Type B pancreatic cell (in vitro differentiated cells): Measurements from ENCODE around the gene XPO5. TPM values are rescaled to one million over a fixed set of nuclear protein-coding genes. Genes with fewer than 3 reads are reported as not detected.

Experiments
- DNase-seq: peaks from one replicate; pipeline ENCODE4 v3.0.0; 2021; ENCODE audit warnings: mixed read lengths; ENCODE audit not compliant: unreplicated experiment; ENCODE audit errors: extremely low spot score
- H3K27ac Mint-ChIP-seq: 2 replicates; pipeline ENCODE4 v1.8.0; 2021; ENCODE audit warnings: mild to moderate bottlenecking, mixed read lengths
- H3K27me3 Mint-ChIP-seq: 2 replicates; pipeline ENCODE4 v1.8.0; 2021; ENCODE audit warnings: mixed read lengths
- H3K36me3 Mint-ChIP-seq: 2 replicates; pipeline ENCODE4 v1.8.0; 2021; ENCODE audit warnings: mixed read lengths
- H3K4me1 Mint-ChIP-seq: one replicate; pipeline ENCODE4 v1.8.0; 2021; ENCODE audit warnings: mixed read lengths; ENCODE audit not compliant: unreplicated experiment
- H3K4me3 Mint-ChIP-seq: 2 replicates; pipeline ENCODE4 v1.8.0; 2021; ENCODE audit warnings: mild to moderate bottlenecking, mixed read lengths
- H3K9me3 Mint-ChIP-seq: 2 replicates; pipeline ENCODE4 v1.8.0; 2021; ENCODE audit warnings: mixed read lengths
- total RNA-seq: library from RNA; stranded (reverse); gene quantifications from 2 replicates; pipeline ENCODE4 v1.2.1, GENCODE V29; 2021; ENCODE audit warnings: low replicate concordance
- TF ChIP-seq, protein P1 (sequence below): fragments of 200-600 bp; sonication (generic); conservative IDR thresholded peaks from 2 replicates; pipeline ENCODE4 v1.5.0; 2021; ENCODE audit warnings: antibody characterized with exemption, mild to moderate bottlenecking

XPO5 gene
- total RNA-seq, 1 donor from 2014 or later: 61.1 TPM

- peaks cover 21% of the 10 kb centered on the region for H3K36me3 Mint-ChIP-seq
- TF ChIP-seq, protein P1, sequence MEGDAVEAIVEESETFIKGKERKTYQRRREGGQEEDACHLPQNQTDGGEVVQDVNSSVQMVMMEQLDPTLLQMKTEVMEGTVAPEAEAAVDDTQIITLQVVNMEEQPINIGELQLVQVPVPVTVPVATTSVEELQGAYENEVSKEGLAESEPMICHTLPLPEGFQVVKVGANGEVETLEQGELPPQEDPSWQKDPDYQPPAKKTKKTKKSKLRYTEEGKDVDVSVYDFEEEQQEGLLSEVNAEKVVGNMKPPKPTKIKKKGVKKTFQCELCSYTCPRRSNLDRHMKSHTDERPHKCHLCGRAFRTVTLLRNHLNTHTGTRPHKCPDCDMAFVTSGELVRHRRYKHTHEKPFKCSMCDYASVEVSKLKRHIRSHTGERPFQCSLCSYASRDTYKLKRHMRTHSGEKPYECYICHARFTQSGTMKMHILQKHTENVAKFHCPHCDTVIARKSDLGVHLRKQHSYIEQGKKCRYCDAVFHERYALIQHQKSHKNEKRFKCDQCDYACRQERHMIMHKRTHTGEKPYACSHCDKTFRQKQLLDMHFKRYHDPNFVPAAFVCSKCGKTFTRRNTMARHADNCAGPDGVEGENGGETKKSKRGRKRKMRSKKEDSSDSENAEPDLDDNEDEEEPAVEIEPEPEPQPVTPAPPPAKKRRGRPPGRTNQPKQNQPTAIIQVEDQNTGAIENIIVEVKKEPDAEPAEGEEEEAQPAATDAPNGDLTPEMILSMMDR: no peak
- no peaks in the 10 kb centered on the region for H3K27me3 Mint-ChIP-seq
- H3K4me3 Mint-ChIP-seq: no peak overlapping the region
- no peak for DNase-seq
- H3K9me3 Mint-ChIP-seq: no peaks in the 10 kb centered on the region
- peaks cover 2% of the 10 kb centered on the region for H3K4me1 Mint-ChIP-seq
- no peak overlapping the region for H3K27ac Mint-ChIP-seq
Measured at GRCh38 chr6:43621836-43622180, 46.0 kb upstream of the XPO5 start.

DNA sequence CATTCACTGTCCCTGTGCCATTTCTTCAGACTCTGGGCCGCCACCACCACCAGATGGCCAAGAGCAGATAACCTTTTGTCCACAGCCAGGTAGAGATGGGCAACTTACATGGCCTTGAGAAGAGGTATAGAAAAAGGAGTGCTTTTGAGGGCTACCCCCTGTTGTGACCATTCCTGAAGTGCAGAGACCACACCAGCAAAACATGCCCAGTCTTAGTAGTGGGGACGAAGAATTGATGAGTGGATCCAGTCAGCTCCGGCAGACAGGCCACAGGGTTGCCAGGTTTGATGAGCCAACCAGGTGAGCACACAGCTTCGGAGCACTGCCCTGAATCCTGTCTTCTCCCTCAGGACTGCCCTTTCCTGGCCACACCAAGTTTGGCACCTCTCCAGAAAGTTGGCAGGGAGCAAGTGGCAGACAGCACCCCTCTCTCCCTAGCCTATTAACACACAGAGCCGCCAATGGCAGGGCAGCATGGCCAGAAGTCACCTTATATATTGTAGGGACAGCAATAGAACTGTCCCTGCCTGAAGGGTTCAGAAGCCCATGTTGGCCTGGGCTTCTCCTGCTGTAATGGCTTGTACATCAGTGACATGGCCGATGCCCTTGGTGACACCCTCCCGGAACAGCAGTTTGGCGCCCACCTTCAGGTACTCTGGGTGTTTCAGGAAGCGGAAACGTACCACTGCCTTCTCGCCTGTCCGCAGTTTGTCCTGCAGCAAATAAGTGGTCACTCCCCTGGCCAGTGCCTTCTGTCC, 45.4 kb upstream of the XPO5 start:
- Mint-ChIP-seq H3K27me3 (no peaks in the 10 kb centered on the region), H3K4me1 (no peaks in the 10 kb centered on the region), H3K36me3 (peaks cover 16% of the 10 kb centered on the region), H3K4me3 (no peak overlapping the region), H3K9me3 (no peaks in the 10 kb centered on the region), H3K27ac (no peak overlapping the region)
- TF ChIP-seq, protein P1: no peak
- DNase-seq: no peak

GRCh38 chr6:43616725-43617472, 41.1 kb upstream of the XPO5 start:
- Mint-ChIP-seq H3K4me3 (no peak overlapping the region), H3K4me1 (no peaks in the 10 kb centered on the region), H3K9me3 (no peaks in the 10 kb centered on the region), H3K27me3 (no peaks in the 10 kb centered on the region), H3K27ac (no peak overlapping the region), H3K36me3 (peaks cover 11% of the 10 kb centered on the region)
- DNase-seq: no peak
- TF ChIP-seq, protein P1: no peak

DNA sequence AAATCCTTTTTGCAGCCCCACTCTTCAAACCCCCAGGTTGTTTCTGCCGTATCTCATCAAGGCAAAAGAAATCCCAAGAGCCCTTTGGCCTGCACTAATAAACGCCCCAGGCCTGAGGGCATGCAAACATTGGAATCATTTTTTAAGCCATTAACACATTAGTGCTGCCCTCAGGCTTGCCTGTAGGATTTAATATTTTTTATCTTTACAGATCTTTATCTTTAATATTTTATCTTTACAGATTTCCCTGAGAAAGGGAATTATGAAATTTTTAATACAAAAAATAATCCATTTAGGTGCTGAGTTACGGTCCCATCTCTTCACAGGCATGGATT, 38.5 kb upstream of the XPO5 start:
- H3K4me3 Mint-ChIP-seq: no peak overlapping the region
- no peaks in the 10 kb centered on the region for H3K27me3 Mint-ChIP-seq
- no peak overlapping the region for H3K27ac Mint-ChIP-seq
- H3K36me3 Mint-ChIP-seq: peaks cover 7% of the 10 kb centered on the region
- TF ChIP-seq, protein P1: no peak
- H3K9me3 Mint-ChIP-seq: no peaks in the 10 kb centered on the region
- H3K4me1 Mint-ChIP-seq: no peaks in the 10 kb centered on the region
- DNase-seq: no peak

- no peaks in the 10 kb centered on the region for H3K4me1 Mint-ChIP-seq
- H3K4me3 Mint-ChIP-seq: no peak overlapping the region
- no peaks in the 10 kb centered on the region for H3K27me3 Mint-ChIP-seq
- H3K27ac Mint-ChIP-seq: no peak overlapping the region
- TF ChIP-seq, protein P1: no peak
- no peak for DNase-seq
- no peaks in the 10 kb centered on the region for H3K9me3 Mint-ChIP-seq
- peaks cover 7% of the 10 kb centered on the region for H3K36me3 Mint-ChIP-seq
Measured at GRCh38 chr6:43613721-43614395, 38.0 kb upstream of the XPO5 start.
